Measurements from ENCODE around the gene U2AF2. TPM values are rescaled to one million over a fixed set of nuclear protein-coding genes. Genes with fewer than 3 reads are reported as not detected.

The U2AF2 gene
- total and polyA plus RNA-seq, 9 of the 15 experiments (the other 6 are each of a cell fraction or from before 2014, with no cell fraction given) = 3.0 to 331 (median 157) TPM

GRCh38 chr19:55643887-55644176 is 11.0 kb upstream of the U2AF2 start (continued):
- TF ChIP-seq KAT7 (CRISPR knock-in tag; IDR thresholded peaks at IDR 0.05; ENCODE audit: borderline replicate concordance) (no peak), MYC (IDR thresholded peaks at IDR 0.05; ENCODE audit: low read depth, low read length) (no peak), MYC (CRISPR knock-in tag; IDR thresholded peaks at IDR 0.05; ENCODE audit: borderline replicate concordance, low read depth) (no peak), BMI1 (IDR thresholded peaks at IDR 0.05; ENCODE audit: low read length) (no peak), MTA1 (IDR thresholded peaks at IDR 0.05; ENCODE audit: borderline replicate concordance) (no peak), BRCA1 (IDR thresholded peaks at IDR 0.05) (no peak), BRCA1 (CRISPR knock-in tag; IDR thresholded peaks at IDR 0.05) (no peak), SUPT5H (IDR thresholded peaks at IDR 0.05) (no peak), XRCC5 (IDR thresholded peaks at IDR 0.05; ENCODE audit: low read depth, low read length) (no peak), ZNF263 (CRISPR knock-in tag; IDR thresholded peaks at IDR 0.05; ENCODE audit: borderline replicate concordance) (peak; percentile 25; the same call in 1 of the 2 replicates), ZNF398 (CRISPR knock-in tag; IDR thresholded peaks at IDR 0.05) (no peak), HMGXB4 (CRISPR knock-in tag; IDR thresholded peaks at IDR 0.05) (no peak), POLR2G (IDR thresholded peaks at IDR 0.05; ENCODE audit: low read depth, low read length) (peak; percentile 76), SIN3A (IDR thresholded peaks at IDR 0.05; ENCODE audit: borderline replicate concordance in 2 of 2, control insufficient read depth in 1 of 2, low read depth in 2 of 2, low read length in 2 of 2) (no peak), RBFOX2 (IDR thresholded peaks at IDR 0.05; ENCODE audit: low read depth, low read length) (peak; percentile 26; the same call in 1 of the 2 replicates), OTX1 (CRISPR knock-in tag; IDR thresholded peaks at IDR 0.05) (0 out of 2 replicates have a peak, but pooled peaks have one; percentile 18), ZNF436 (CRISPR knock-in tag; IDR thresholded peaks at IDR 0.05) (no peak), SETDB1 (IDR thresholded peaks at IDR 0.05; ENCODE audit: low read length) (no peak), MYBL2 (IDR thresholded peaks at IDR 0.05; ENCODE audit: low read depth) (no peak), MYBL2 (CRISPR knock-in tag; IDR thresholded peaks at IDR 0.05; ENCODE audit: borderline replicate concordance) (no peak), CREB5 (CRISPR knock-in tag; IDR thresholded peaks at IDR 0.05) (no peak), NR3C1 (CRISPR knock-in tag; IDR thresholded peaks at IDR 0.05) (no peak), MECOM (CRISPR knock-in tag; IDR thresholded peaks at IDR 0.05) (no peak), NFRKB (IDR thresholded peaks at IDR 0.05; ENCODE audit: low read depth) (0 out of 2 replicates have a peak, but pooled peaks have one; percentile 4), E2F4 (CRISPR knock-in tag; IDR thresholded peaks at IDR 0.05; ENCODE audit: low read depth) (no peak), FOXM1 (IDR thresholded peaks at IDR 0.05; ENCODE audit: low read depth) (no peak), FOXM1 (CRISPR knock-in tag; IDR thresholded peaks at IDR 0.05; ENCODE audit: low read depth) (no peak)

Measured in K562 (cell line).